Osteocyte (in vitro differentiated cells): ENCODE results near the gene COL4A6. TPM values are rescaled to one million over a fixed set of nuclear protein-coding genes. Genes with fewer than 3 reads are reported as not detected.

Experiments
- DNase-seq: peaks from one replicate; pipeline ENCODE4 v3.0.0; 2021; ENCODE audit warnings: mixed read lengths; ENCODE audit not compliant: unreplicated experiment; ENCODE audit errors: extremely low spot score
- H3K27ac Mint-ChIP-seq: one replicate; pipeline ENCODE4 v1.8.0; 2021; ENCODE audit warnings: mild to moderate bottlenecking, mixed read lengths; ENCODE audit not compliant: unreplicated experiment
- H3K27me3 Mint-ChIP-seq: one replicate; pipeline ENCODE4 v1.8.0; 2021; ENCODE audit warnings: mixed read lengths; ENCODE audit not compliant: unreplicated experiment
- H3K36me3 Mint-ChIP-seq: one replicate; pipeline ENCODE4 v1.8.0; 2021; ENCODE audit warnings: mixed read lengths; ENCODE audit not compliant: unreplicated experiment
- H3K4me1 Mint-ChIP-seq: one replicate; pipeline ENCODE4 v1.8.0; 2021; ENCODE audit warnings: mixed read lengths; ENCODE audit not compliant: unreplicated experiment
- H3K4me3 Mint-ChIP-seq: one replicate; pipeline ENCODE4 v1.8.0; 2021; ENCODE audit warnings: mild to moderate bottlenecking, moderate library complexity, mixed read lengths; ENCODE audit not compliant: unreplicated experiment
- H3K9me3 Mint-ChIP-seq: one replicate; pipeline ENCODE4 v1.8.0; 2021; ENCODE audit warnings: mixed read lengths; ENCODE audit not compliant: unreplicated experiment
- CTCF ChIP-seq: fragments of 200-600 bp; sonication (generic); IDR thresholded peaks from 2 replicates; pipeline ENCODE4 v1.5.0; 2021; ENCODE audit warnings: antibody characterized with exemption, mild to moderate bottlenecking, moderate library complexity
- total RNA-seq: library from RNA; stranded (reverse); gene quantifications from 2 replicates; pipeline ENCODE4 v1.2.1, GENCODE V29; 2021

COL4A6 gene
- total RNA-seq, 1 donor from 2014 or later: 36.2 TPM

DNA sequence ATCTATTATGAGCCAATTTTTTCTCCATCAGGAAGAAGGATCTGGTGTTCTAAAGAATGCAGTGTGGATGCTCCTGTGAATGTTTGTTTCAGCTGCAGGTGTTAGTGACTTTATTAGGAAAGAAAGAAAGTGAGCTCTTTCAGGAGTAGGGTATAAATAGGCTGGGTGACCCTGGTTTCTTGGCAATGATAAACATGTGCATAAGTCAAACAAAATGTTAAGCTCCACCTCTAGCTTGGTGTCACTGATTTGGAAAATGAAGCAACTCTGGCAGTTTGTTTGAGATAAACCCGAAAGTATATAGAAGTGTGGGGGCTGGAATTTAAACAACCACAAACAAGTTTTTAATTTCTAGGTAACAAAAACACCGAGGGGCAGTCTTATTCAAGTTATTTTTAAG, 152.3 kb downstream of the COL4A6 start:
- no peaks in the 10 kb centered on the region for H3K36me3 Mint-ChIP-seq
- H3K4me1 Mint-ChIP-seq: no peaks in the 10 kb centered on the region
- no peak overlapping the region for H3K27ac Mint-ChIP-seq
- no peak for TF ChIP-seq CTCF
- no peaks in the 10 kb centered on the region for H3K27me3 Mint-ChIP-seq
- no peak overlapping the region for H3K4me3 Mint-ChIP-seq
- no peaks in the 10 kb centered on the region for H3K9me3 Mint-ChIP-seq
- no peak for DNase-seq

DNA sequence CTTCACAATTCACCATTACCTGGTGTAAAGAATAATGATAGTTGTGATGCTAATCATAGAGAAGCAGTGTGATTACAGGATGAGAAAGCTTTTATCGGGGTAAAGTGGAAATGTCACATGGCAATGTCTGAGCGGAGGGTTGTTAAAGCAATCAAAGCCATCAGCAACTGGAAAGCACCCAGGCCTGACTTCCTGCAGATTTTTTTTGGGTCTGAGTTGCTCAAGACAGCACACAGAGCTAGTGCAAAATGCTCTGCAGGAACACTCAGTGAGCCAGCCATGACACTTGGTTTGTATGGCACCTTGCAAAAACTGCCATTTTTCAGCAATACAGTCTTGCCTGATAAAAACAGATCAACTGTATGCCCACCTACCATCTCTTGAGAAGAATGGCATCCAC, 152.9 kb downstream of the COL4A6 start:
- H3K27me3 Mint-ChIP-seq: no peaks in the 10 kb centered on the region
- no peak for DNase-seq
- H3K4me3 Mint-ChIP-seq: no peak overlapping the region
- H3K27ac Mint-ChIP-seq: no peak overlapping the region
- H3K9me3 Mint-ChIP-seq: no peaks in the 10 kb centered on the region
- no peaks in the 10 kb centered on the region for H3K4me1 Mint-ChIP-seq
- no peaks in the 10 kb centered on the region for H3K36me3 Mint-ChIP-seq
- no peak for TF ChIP-seq CTCF

- no peak for TF ChIP-seq CTCF
- Mint-ChIP-seq H3K27me3 (no peaks in the 10 kb centered on the region), H3K36me3 (no peaks in the 10 kb centered on the region), H3K4me1 (peaks cover 11% of the 10 kb centered on the region), H3K9me3 (peaks cover 5% of the 10 kb centered on the region), H3K4me3 (no peak overlapping the region), H3K27ac (no peak overlapping the region)
- DNase-seq: no peak
Measured at GRCh38 chrX:108275732-108276131, 162.5 kb downstream of the COL4A6 start.

- H3K36me3 Mint-ChIP-seq: no peaks in the 10 kb centered on the region
- TF ChIP-seq CTCF: no peak
- peaks cover 25% of the 10 kb centered on the region for H3K4me1 Mint-ChIP-seq
- H3K27me3 Mint-ChIP-seq: no peaks in the 10 kb centered on the region
- no peak for DNase-seq
- peak overlapping the region; percentile 51 for H3K27ac Mint-ChIP-seq
- H3K4me3 Mint-ChIP-seq: no peak overlapping the region
- H3K9me3 Mint-ChIP-seq: peaks cover 5% of the 10 kb centered on the region
Measured at GRCh38 chrX:108271397-108271787, 166.8 kb downstream of the COL4A6 start.

- peak overlapping the region; percentile 51 for H3K27ac Mint-ChIP-seq
- no peak for TF ChIP-seq CTCF
- H3K4me3 Mint-ChIP-seq: no peak overlapping the region
- no peak for DNase-seq
- H3K9me3 Mint-ChIP-seq: peaks cover 4% of the 10 kb centered on the region
- H3K4me1 Mint-ChIP-seq: peaks cover 25% of the 10 kb centered on the region
- H3K27me3 Mint-ChIP-seq: no peaks in the 10 kb centered on the region
- H3K36me3 Mint-ChIP-seq: no peaks in the 10 kb centered on the region
Measured at GRCh38 chrX:108270739-108271396, 167.4 kb downstream of the COL4A6 start.
